ENCODE data around the gene FOXC2.

Gene FOXC2

GRCh38 chr16:86575754-86576557 is 9.3 kb downstream of the FOXC2 start:
- Histone ChIP-seq H4K20me1 (ENCODE audit: insufficient read depth, low read length) (no peaks in the 10 kb centered on the region), H3K9ac (ENCODE audit: low read length) (no peak overlapping the region), H3K9me3 (ENCODE audit: insufficient read depth, low read length) (no peaks in the 10 kb centered on the region), H3K27me3 (ENCODE audit: low read depth, low read length) (no peaks in the 10 kb centered on the region), H3K4me2 (ENCODE audit: low read length) (no peak overlapping the region), H3K79me2 (ENCODE audit: low read length) (no peaks in the 10 kb centered on the region), H3K4me3 (ENCODE audit: low read length) (no peak overlapping the region), H3K27ac (ENCODE audit: low read length) (no peak overlapping the region), H3K4me1 (ENCODE audit: low read length) (no peaks in the 10 kb centered on the region), H2AFZ (ENCODE audit: low read depth, low read length) (no peak overlapping the region), H3K36me3 (replicated peaks; ENCODE audit: low read depth, low read length) (no peaks in the 10 kb centered on the region)
- TF ChIP-seq, protein P1, sequence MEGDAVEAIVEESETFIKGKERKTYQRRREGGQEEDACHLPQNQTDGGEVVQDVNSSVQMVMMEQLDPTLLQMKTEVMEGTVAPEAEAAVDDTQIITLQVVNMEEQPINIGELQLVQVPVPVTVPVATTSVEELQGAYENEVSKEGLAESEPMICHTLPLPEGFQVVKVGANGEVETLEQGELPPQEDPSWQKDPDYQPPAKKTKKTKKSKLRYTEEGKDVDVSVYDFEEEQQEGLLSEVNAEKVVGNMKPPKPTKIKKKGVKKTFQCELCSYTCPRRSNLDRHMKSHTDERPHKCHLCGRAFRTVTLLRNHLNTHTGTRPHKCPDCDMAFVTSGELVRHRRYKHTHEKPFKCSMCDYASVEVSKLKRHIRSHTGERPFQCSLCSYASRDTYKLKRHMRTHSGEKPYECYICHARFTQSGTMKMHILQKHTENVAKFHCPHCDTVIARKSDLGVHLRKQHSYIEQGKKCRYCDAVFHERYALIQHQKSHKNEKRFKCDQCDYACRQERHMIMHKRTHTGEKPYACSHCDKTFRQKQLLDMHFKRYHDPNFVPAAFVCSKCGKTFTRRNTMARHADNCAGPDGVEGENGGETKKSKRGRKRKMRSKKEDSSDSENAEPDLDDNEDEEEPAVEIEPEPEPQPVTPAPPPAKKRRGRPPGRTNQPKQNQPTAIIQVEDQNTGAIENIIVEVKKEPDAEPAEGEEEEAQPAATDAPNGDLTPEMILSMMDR (IDR thresholded peaks at IDR 0.05; ENCODE audit: low read depth, low read length) = no peak
- no peak for TF ChIP-seq EZH2phosphoT487 (IDR thresholded peaks at IDR 0.05; ENCODE audit: low read depth)

- Histone ChIP-seq H3K27ac (ENCODE audit: low read length) (no peak overlapping the region), H3K27me3 (ENCODE audit: low read depth, low read length) (0 out of 2 replicates have a peak, but pooled peaks cover 5% of the 10 kb centered on the region), H3K4me3 (ENCODE audit: low read length) (no peak overlapping the region), H3K9me3 (ENCODE audit: insufficient read depth, low read length) (no peaks in the 10 kb centered on the region), H3K36me3 (replicated peaks; ENCODE audit: low read depth, low read length) (no peaks in the 10 kb centered on the region), H3K4me1 (ENCODE audit: low read length) (no peaks in the 10 kb centered on the region), H3K79me2 (ENCODE audit: low read length) (no peaks in the 10 kb centered on the region), H3K4me2 (ENCODE audit: low read length) (no peak overlapping the region), H3K9ac (ENCODE audit: low read length) (no peak overlapping the region), H2AFZ (ENCODE audit: low read depth, low read length) (no peak overlapping the region), H4K20me1 (ENCODE audit: insufficient read depth, low read length) (no peaks in the 10 kb centered on the region)
- TF ChIP-seq, protein P1 (IDR thresholded peaks at IDR 0.05; ENCODE audit: low read depth, low read length) = no peak
- TF ChIP-seq EZH2phosphoT487 (IDR thresholded peaks at IDR 0.05; ENCODE audit: low read depth) = no peak
These were observed 10.1 kb downstream of the FOXC2 start for GRCh38 chr16:86576591-86577313.

DNA sequence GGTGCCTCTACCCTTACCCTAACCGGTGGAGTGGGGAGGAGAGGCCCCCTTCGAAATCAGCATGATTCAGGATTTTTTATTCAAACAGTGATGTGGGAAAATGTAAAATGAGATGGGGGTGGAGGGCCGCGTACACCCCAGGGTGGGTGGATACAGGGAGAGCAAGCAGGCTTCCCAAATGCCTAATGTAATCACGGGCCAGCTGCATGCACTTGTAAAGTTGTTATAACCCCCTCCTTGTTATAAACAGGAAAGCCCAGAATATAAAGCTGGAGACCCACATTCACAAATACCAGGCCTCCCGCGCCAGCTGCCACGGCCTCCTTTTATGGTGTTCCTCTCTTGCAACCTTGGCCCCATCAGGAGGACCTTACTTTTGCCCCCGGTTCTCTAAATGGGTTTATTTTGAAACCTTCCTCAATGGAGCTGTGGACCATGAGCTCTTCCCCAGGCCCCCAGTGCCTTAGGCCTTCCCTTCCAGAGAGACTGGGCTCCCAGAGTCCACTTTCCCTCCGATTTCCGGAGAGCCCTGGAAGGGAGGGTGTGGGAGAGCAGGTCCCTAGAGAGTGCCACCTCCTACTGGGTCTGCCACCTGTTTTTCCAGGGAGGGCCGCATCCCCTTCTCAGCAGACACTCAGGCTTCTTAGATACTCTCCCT is 10.8 kb downstream of the FOXC2 start:
- no peaks in the 10 kb centered on the region for H3K4me1 ChIP-seq (ENCODE audit: low read length)
- no peak for TF ChIP-seq EZH2phosphoT487 (IDR thresholded peaks at IDR 0.05; ENCODE audit: low read depth)
- TF ChIP-seq, protein P1 (IDR thresholded peaks at IDR 0.05; ENCODE audit: low read depth, low read length) = no peak

More for the DNA sequence above, 10.8 kb downstream of the FOXC2 start:
- Histone ChIP-seq H3K79me2 (ENCODE audit: low read length) (no peaks in the 10 kb centered on the region), H3K36me3 (replicated peaks; ENCODE audit: low read depth, low read length) (no peaks in the 10 kb centered on the region), H3K9me3 (ENCODE audit: insufficient read depth, low read length) (no peaks in the 10 kb centered on the region), H3K4me2 (ENCODE audit: low read length) (no peak overlapping the region), H4K20me1 (ENCODE audit: insufficient read depth, low read length) (no peaks in the 10 kb centered on the region), H3K4me3 (ENCODE audit: low read length) (no peak overlapping the region), H2AFZ (ENCODE audit: low read depth, low read length) (no peak overlapping the region), H3K27ac (ENCODE audit: low read length) (no peak overlapping the region), H3K9ac (ENCODE audit: low read length) (no peak overlapping the region), H3K27me3 (ENCODE audit: low read depth, low read length) (0 out of 2 replicates have a peak, but pooled peaks cover 5% of the 10 kb centered on the region)

Data from OCI-LY3 (cell line).